Neural cell (in vitro differentiated cells): ENCODE measurements around the gene UBAC2.

Experiments
- EZH2 ChIP-seq: fragments of 200-600, 300-800 bp; shearing (Covaris generic), sonication (generic); IDR thresholded peaks from 2 replicates; pipeline ENCODE4 v1.6.1; 2014; ENCODE audit warnings: antibody characterized with exemption, low read length, borderline replicate concordance, mild to moderate bottlenecking; ENCODE audit not compliant: insufficient read depth, poor library complexity, severe bottlenecking
- TAF1 ChIP-seq: IDR thresholded peaks from 2 replicates; pipeline ENCODE4 v1.6.1; 2012; ENCODE audit warnings: low read depth

- TF ChIP-seq EZH2 (no peak), TAF1 (no peak)
Observed at GRCh38 chr13:99275093-99275469, 74.4 kb downstream of the UBAC2 start.
